Measurements from ENCODE around the gene FAM117B. TPM values are rescaled to one million over a fixed set of nuclear protein-coding genes. Genes with fewer than 3 reads are reported as not detected.

The FAM117B gene
- total and polyA plus RNA-seq, 2 of the 8 experiments (the other 6 are each of a cell fraction or from before 2014, with no cell fraction given), result 3.9 to 22.6 TPM

- Histone ChIP-seq H3K4ac (replicated peaks; ENCODE audit: insufficient read length, low read depth, low read length) (no peak overlapping the region), H3K4me2 (ENCODE audit: insufficient read depth in 1 of 2, low read depth in 2 of 2, low read length in 2 of 2) (no peak overlapping the region), H2AFZ (ENCODE audit: low read length) (no peak overlapping the region), H3K79me1 (ENCODE audit: low read depth, low read length) (no peaks in the 10 kb centered on the region), H4K8ac (ENCODE audit: extremely low read depth, insufficient read depth, low read length) (no peak overlapping the region), H2BK20ac (ENCODE audit: low read length) (no peak overlapping the region), H2BK15ac (ENCODE audit: low read length) (no peak overlapping the region), H3K36me3 (ENCODE audit: control insufficient read depth in 2 of 4, insufficient read depth in 4 of 4, low read length in 3 of 4) (peaks cover 2 to 31% (median 10%) of the 10 kb centered on the region in 4 experiments; a peak in 7 of 8 replicates), H2BK12ac (ENCODE audit: low read depth, low read length) (no peak overlapping the region), H2BK5ac (ENCODE audit: low read depth, low read length) (no peak overlapping the region), H3K27ac (ENCODE audit: low read depth, low read length) (no peak overlapping the region), H3K4me3 (ENCODE audit: extremely low read depth in 1 of 4, insufficient read depth in 2 of 4, low read depth in 3 of 4, low read length in 4 of 4) (no peak overlapping the region), H2BK120ac (replicated peaks; ENCODE audit: low read depth, low read length) (no peak overlapping the region), H4K20me1 (replicated peaks in 1 of 2; ENCODE audit: control insufficient read depth in 1 of 2, insufficient read depth in 2 of 2, low read length in 2 of 2) (no peaks in the 10 kb centered on the region), H3K14ac (ENCODE audit: insufficient read length) (no peak overlapping the region), H4K91ac (replicated peaks; ENCODE audit: insufficient read length, low read length) (no peak overlapping the region), H3K9ac (replicated peaks in 1 of 4; ENCODE audit: extremely low read depth in 1 of 4, low read depth in 3 of 4, low read length in 3 of 4) (no peak overlapping the region), H3K4me1 (replicated peaks in 1 of 4; ENCODE audit: control insufficient read depth in 3 of 4, insufficient read depth in 4 of 4, low read length in 3 of 4) (no peaks in the 10 kb centered on the region), H3K79me2 (ENCODE audit: control insufficient read depth in 1 of 2, insufficient read depth in 2 of 2, low read length in 2 of 2) (no peaks in the 10 kb centered on the region), H2AK5ac (ENCODE audit: low read depth, low read length) (no peak overlapping the region), H3K56ac (replicated peaks; ENCODE audit: insufficient read length, low read depth, low read length) (no peak overlapping the region), H4K5ac (ENCODE audit: insufficient read length, low read depth, low read length) (no peak overlapping the region), H3K9me3 (ENCODE audit: insufficient read depth in 2 of 2, low read depth in 1 of 2, low read length in 1 of 2) (no peaks in the 10 kb centered on the region), H3K27me3 (replicated peaks in 1 of 4; ENCODE audit: control insufficient read depth in 3 of 4, extremely low read depth in 1 of 4, insufficient read depth in 3 of 4, low read length in 3 of 4) (no peaks in the 10 kb centered on the region), H3K23me2 (ENCODE audit: low read depth, low read length) (no peaks in the 10 kb centered on the region), H3K18ac (ENCODE audit: extremely low read depth, low read length) (no peak overlapping the region), H3K23ac (ENCODE audit: insufficient read length) (no peak overlapping the region)
- ChIA-PET POLR2A (ENCODE audit: partially characterized antibody) (no interaction called here), CTCF (ENCODE audit: partially characterized antibody) (no interaction called here)
- WGBS, 2 experiments (ENCODE audit: extremely low coverage in 1 of 2, insufficient coverage in 1 of 2, insufficient read length in 1 of 2, insufficient replicate concordance in 2 of 2, low coverage in 1 of 2, low lambda C conversion rate in 2 of 2, missing lambda C conversion rate in 1 of 2), result 94% methylated on average over 2 of the region's 2 CpGs; no CpG with 5 or more reads in 1 of the 2 experiments
- FAIRE-seq (no peak), DNase-seq (ENCODE audit: low read depth in 1 of 2, low spot score in 2 of 2) (no peak)
- TF ChIP-seq MAFK (IDR thresholded peaks at IDR 0.05; ENCODE audit: low read depth, low read length) (no peak), SAP30 (IDR thresholded peaks at IDR 0.05; ENCODE audit: insufficient read depth, insufficient replicate concordance, low read length) (no peak), EP300 (IDR thresholded peaks at IDR 0.05; ENCODE audit: borderline replicate concordance in 1 of 2, low read depth in 2 of 2, low read length in 2 of 2) (no peak), CBX8 (IDR thresholded peaks at IDR 0.05; ENCODE audit: borderline replicate concordance, low read depth, low read length) (no peak), HDAC2 (IDR thresholded peaks at IDR 0.05; ENCODE audit: borderline replicate concordance in 1 of 2, low read depth in 2 of 2, low read length in 2 of 2) (no peak), ATF2 (IDR thresholded peaks at IDR 0.05; ENCODE audit: low read length) (no peak), RNF2 (IDR thresholded peaks at IDR 0.05; ENCODE audit: borderline replicate concordance, low read depth, low read length, missing control alignments, poor library complexity, severe bottlenecking) (no peak), KDM4A (IDR thresholded peaks at IDR 0.05; ENCODE audit: low read depth, low read length, severe bottlenecking) (no peak), SP2 (IDR thresholded peaks at IDR 0.05; ENCODE audit: low read length) (no peak), NRF1 (IDR thresholded peaks at IDR 0.05; ENCODE audit: low read depth, low read length) (no peak), BCL11A (IDR thresholded peaks at IDR 0.05; ENCODE audit: low read depth in 2 of 2, low read length in 2 of 2) (no peak), EGR1 (IDR thresholded peaks at IDR 0.05; ENCODE audit: borderline replicate concordance, low read depth, low read length) (no peak)
Measured at GRCh38 chr2:202760848-202761247, 126.1 kb downstream of the FAM117B start.

Data from H1 (cell line).